Panc1 (cell line): ENCODE data around the gene C9.

Experiments
- CTCF ChIP-seq: fragments of 450-650 bp; IDR thresholded peaks from 2 replicates; pipeline ENCODE4 v1.5.1; 2017; ENCODE audit warnings: mild to moderate bottlenecking
- POLR2AphosphoS5 ChIP-seq: IDR thresholded peaks from 2 replicates; pipeline ENCODE4 v1.6.1; 2012; ENCODE audit warnings: mild to moderate bottlenecking, low read depth, low read length, moderate library complexity
- SIN3A ChIP-seq: IDR thresholded peaks from 2 replicates; pipeline ENCODE4 v1.6.1; 2012; ENCODE audit warnings: low read depth, mild to moderate bottlenecking, low read length, moderate library complexity, borderline replicate concordance; ENCODE audit not compliant: insufficient read depth
- TCF7L2 ChIP-seq: IDR thresholded peaks from 2 replicates; pipeline ENCODE4 v1.6.1; 2011; ENCODE audit warnings: mild to moderate bottlenecking, low read depth, low read length, inconsistent platforms
- TF ChIP-seq, protein P1 (sequence below), 2 experiments: IDR thresholded peaks; 2 replicates each; pipeline ENCODE4 v1.6.1; 2011 to 2012; ENCODE audit warnings: low read depth in 2 of 2, control low read depth in 1 of 2, low read length in 1 of 2, mild to moderate bottlenecking in 1 of 2, moderate library complexity in 1 of 2; ENCODE audit not compliant: insufficient read depth in 1 of 2

DNA sequence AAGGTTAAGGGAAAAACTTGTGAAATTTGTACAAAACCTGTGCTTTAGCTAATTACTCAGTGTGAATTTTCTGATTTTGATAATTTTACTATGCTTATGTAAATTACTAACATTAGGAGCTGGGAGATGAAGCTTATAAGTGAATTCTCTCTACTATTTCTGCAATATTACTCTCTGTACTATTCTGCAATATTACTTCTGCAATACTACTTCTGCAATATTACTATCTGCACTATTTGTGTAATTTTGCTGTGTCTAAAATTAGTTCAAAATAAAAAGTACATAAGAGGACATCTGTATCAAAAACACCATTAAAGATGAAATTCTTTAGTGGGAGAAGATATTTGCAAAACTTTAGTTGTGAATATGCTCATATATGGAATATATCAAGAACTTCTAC is 62.9 kb downstream of the C9 start:
- TF ChIP-seq CTCF (no peak), POLR2AphosphoS5 (no peak), SIN3A (no peak), TCF7L2 (no peak)
- TF ChIP-seq, protein P1, sequence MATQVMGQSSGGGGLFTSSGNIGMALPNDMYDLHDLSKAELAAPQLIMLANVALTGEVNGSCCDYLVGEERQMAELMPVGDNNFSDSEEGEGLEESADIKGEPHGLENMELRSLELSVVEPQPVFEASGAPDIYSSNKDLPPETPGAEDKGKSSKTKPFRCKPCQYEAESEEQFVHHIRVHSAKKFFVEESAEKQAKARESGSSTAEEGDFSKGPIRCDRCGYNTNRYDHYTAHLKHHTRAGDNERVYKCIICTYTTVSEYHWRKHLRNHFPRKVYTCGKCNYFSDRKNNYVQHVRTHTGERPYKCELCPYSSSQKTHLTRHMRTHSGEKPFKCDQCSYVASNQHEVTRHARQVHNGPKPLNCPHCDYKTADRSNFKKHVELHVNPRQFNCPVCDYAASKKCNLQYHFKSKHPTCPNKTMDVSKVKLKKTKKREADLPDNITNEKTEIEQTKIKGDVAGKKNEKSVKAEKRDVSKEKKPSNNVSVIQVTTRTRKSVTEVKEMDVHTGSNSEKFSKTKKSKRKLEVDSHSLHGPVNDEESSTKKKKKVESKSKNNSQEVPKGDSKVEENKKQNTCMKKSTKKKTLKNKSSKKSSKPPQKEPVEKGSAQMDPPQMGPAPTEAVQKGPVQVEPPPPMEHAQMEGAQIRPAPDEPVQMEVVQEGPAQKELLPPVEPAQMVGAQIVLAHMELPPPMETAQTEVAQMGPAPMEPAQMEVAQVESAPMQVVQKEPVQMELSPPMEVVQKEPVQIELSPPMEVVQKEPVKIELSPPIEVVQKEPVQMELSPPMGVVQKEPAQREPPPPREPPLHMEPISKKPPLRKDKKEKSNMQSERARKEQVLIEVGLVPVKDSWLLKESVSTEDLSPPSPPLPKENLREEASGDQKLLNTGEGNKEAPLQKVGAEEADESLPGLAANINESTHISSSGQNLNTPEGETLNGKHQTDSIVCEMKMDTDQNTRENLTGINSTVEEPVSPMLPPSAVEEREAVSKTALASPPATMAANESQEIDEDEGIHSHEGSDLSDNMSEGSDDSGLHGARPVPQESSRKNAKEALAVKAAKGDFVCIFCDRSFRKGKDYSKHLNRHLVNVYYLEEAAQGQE (IDR thresholded peaks at IDR 0.05; ENCODE audit: insufficient read depth in 1 of 2, low read depth in 2 of 2, low read length in 1 of 2), result no peak
